Effector memory CD4-positive, alpha-beta T cell (primary cell): ENCODE results near the gene BCL2A1.
"Not testable (repeated sequence)": the region's sequence is repeated elsewhere in the genome, so short reads cannot be mapped to it uniquely, and the experiment has no call there.

ENCODE experiments used
- DNase-seq, 3 donors: peaks; one replicate each; pipeline ENCODE4 v3.0.0-alpha.2; 2020
- H3K27ac ChIP-seq: 2 replicates; pipeline ENCODE4 v1.7.0; 2013; ENCODE audit warnings: mild to moderate bottlenecking, low read length, moderate library complexity; ENCODE audit not compliant: insufficient read depth, poor library complexity, severe bottlenecking
- H3K27me3 ChIP-seq: replicated peaks from 2 replicates; pipeline ENCODE4 v1.7.0; 2013; ENCODE audit warnings: mild to moderate bottlenecking, low read length; ENCODE audit not compliant: insufficient read depth, control insufficient read depth, poor library complexity, severe bottlenecking
- H3K36me3 ChIP-seq: 2 replicates; pipeline ENCODE4 v1.7.0; 2013; ENCODE audit warnings: mild to moderate bottlenecking, low read length, moderate library complexity; ENCODE audit not compliant: control insufficient read depth, insufficient read depth
- H3K4me1 ChIP-seq: 2 replicates; pipeline ENCODE4 v1.7.0; 2013; ENCODE audit warnings: low read length, mild to moderate bottlenecking; ENCODE audit not compliant: control insufficient read depth, insufficient read depth, poor library complexity, severe bottlenecking
- H3K4me3 ChIP-seq: 2 replicates; pipeline ENCODE4 v1.7.0; 2013; ENCODE audit warnings: low read length, low read depth, mild to moderate bottlenecking; ENCODE audit not compliant: insufficient read depth, poor library complexity, severe bottlenecking
- H3K9me3 ChIP-seq: 2 replicates; pipeline ENCODE4 v1.7.0; 2013; ENCODE audit warnings: mild to moderate bottlenecking, low read length, moderate library complexity; ENCODE audit not compliant: control insufficient read depth

BCL2A1 gene

GRCh38 chr15:79948095-79948695 lies 22.8 kb downstream of the BCL2A1 start:
- Histone ChIP-seq H3K27me3 (no peaks in the 10 kb centered on the region), H3K9me3 (no peaks in the 10 kb centered on the region), H3K4me1 (no peaks in the 10 kb centered on the region), H3K36me3 (no peaks in the 10 kb centered on the region), H3K27ac (no peak overlapping the region), H3K4me3 (no peak overlapping the region)
- no peak for DNase-seq

DNA sequence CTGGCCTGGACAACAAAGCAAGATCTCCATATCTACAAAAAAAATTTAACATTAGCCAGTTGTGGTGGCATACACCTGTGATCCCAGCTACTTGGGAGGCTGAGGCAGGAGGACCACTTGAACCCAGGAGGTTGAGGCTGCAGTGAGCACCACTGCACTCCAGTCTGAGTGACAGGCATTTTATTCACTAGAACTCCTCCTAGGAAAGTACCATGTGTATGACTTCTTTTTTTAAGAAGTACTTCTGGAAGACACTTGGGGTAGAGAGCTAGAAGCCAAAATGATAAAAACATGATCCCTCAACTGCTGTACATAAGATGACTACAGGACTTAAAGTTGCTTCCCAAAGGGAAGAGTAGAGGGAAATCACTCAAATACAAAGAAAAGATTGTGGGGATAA lies 24.0 kb downstream of the BCL2A1 start:
- Histone ChIP-seq H3K36me3 (no peaks in the 10 kb centered on the region), H3K27ac (no peak overlapping the region), H3K9me3 (no peaks in the 10 kb centered on the region), H3K27me3 (no peaks in the 10 kb centered on the region), H3K4me1 (no peaks in the 10 kb centered on the region), H3K4me3 (no peak overlapping the region)
- no peak for DNase-seq

DNA sequence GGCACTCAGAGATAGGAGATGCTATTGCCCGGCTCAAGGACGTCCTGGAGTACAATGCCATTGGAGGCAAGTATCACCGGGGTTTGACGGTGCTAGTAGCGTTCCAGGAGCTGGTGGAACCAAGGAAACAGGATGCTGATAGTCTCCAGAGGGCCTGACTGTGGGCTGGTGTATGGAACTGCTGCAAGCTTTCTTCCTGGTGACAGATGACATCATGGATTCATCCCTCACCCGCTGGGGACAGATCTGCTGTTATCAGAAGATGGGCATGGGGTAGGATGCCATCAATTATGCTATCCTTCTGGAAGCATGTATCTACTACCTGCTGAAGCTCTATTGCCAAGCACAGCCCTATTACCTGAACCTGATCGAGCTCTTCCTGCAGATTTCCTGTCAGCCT lies 26.4 kb downstream of the BCL2A1 start:
- no peaks in the 10 kb centered on the region for H3K9me3 ChIP-seq
- H3K36me3 ChIP-seq = no peaks in the 10 kb centered on the region
- H3K27ac ChIP-seq = no peak overlapping the region
- no peaks in the 10 kb centered on the region for H3K27me3 ChIP-seq
- H3K4me3 ChIP-seq = no peak overlapping the region
- no peak for DNase-seq
- no peaks in the 10 kb centered on the region for H3K4me1 ChIP-seq

- Histone ChIP-seq H3K4me1 (no peaks in the 10 kb centered on the region), H3K36me3 (no peaks in the 10 kb centered on the region), H3K27ac (no peak overlapping the region), H3K27me3 (no peaks in the 10 kb centered on the region), H3K9me3 (no peaks in the 10 kb centered on the region), H3K4me3 (no peak overlapping the region)
- DNase-seq = no peak
Observed at GRCh38 chr15:79943820-79944219, 27.2 kb downstream of the BCL2A1 start.

GRCh38 chr15:79942741-79943481 lies 28.1 kb downstream of the BCL2A1 start:
- Histone ChIP-seq H3K27me3 (no peaks in the 10 kb centered on the region), H3K4me3 (no peak overlapping the region), H3K4me1 (no peaks in the 10 kb centered on the region), H3K27ac (no peak overlapping the region), H3K36me3 (no peaks in the 10 kb centered on the region), H3K9me3 (no peaks in the 10 kb centered on the region)
- DNase-seq = no peak

DNA sequence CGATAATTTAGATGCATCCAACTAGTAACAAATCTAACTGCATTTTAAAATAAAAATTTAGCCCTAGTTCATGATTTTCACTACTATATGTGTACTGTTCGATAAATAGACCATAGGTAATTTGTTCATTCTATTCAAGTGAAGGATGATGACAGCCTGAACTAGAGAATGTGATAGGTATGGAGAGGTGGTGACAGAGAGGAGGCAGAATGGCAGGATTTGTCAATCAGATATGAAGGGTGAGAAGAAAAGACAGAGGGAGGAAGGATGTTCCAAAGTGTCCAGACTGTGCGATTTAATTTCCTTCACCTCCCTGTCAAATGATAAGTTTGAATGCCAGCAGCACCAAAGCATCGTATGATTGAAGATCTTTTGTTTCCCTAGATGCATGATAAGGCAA lies 31.6 kb downstream of the BCL2A1 start:
- no peak overlapping the region for H3K27ac ChIP-seq
- H3K4me3 ChIP-seq = no peak overlapping the region
- no peaks in the 10 kb centered on the region for H3K4me1 ChIP-seq
- H3K9me3 ChIP-seq = no peaks in the 10 kb centered on the region
- H3K36me3 ChIP-seq = no peaks in the 10 kb centered on the region
- DNase-seq = no peak
- H3K27me3 ChIP-seq = no peaks in the 10 kb centered on the region

GRCh38 chr15:79938143-79938542 lies 32.9 kb downstream of the BCL2A1 start:
- H3K27ac ChIP-seq = no peak overlapping the region
- no peaks in the 10 kb centered on the region for H3K36me3 ChIP-seq
- no peak for DNase-seq
- no peaks in the 10 kb centered on the region for H3K4me1 ChIP-seq
- H3K4me3 ChIP-seq = no peak overlapping the region
- no peaks in the 10 kb centered on the region for H3K9me3 ChIP-seq
- no peaks in the 10 kb centered on the region for H3K27me3 ChIP-seq

DNA sequence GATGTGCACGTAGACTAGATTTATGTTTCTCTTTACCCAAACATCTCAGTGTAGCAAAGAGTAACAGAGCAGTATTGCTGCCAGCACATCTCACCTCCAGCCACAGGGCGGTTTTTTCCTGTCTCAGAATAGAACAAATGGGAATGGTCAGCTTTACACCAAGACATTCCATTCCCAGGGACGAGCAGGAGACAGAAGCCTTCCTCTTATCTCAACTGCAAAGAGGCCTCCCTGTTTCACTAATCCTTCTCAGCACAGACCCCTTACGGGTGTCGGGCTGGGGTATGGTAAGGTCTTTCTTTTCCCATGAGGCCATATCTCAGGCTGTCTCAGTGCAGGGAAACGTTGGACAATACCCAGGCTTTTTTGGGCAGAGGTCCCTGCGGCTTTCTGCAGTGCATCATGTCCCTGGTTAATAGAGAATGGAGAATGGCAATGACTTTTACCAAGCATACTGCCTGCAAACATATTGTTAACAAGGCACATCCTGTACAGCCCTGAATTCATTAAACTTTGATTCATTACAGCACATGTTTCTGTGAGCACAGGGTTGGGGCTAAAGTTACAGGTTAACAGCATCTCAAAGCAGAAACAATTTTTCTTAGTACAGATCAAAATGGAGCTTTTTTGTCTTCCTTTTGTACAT lies 35.3 kb downstream of the BCL2A1 start:
- not testable (repeated sequence) for H3K9me3 ChIP-seq, H3K27me3 ChIP-seq, H3K27ac ChIP-seq, H3K36me3 ChIP-seq, DNase-seq, H3K4me1 ChIP-seq, H3K4me3 ChIP-seq

DNA sequence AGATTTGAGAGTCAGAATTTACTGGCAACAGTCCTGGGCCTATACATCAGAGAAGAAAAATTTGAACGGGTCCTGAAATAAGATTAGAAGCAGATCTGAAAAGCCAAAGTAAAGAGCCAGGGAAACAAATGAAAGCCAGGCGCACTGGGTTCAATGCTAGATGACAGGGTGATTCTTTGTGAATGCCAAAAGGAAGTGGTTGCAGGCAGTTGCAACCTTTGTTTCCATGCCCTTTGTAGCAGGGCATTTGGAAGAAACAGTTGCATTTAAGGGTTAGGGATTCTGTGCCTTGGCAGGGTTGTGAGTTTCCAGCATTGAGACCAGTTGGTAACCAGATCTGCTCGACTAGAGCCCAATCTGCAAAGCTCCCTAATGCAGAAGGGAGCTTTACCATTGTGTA lies 37.8 kb downstream of the BCL2A1 start:
- Histone ChIP-seq H3K36me3 (no peaks in the 10 kb centered on the region), H3K9me3 (no peaks in the 10 kb centered on the region), H3K4me3 (no peak overlapping the region), H3K27ac (no peak overlapping the region), H3K4me1 (no peaks in the 10 kb centered on the region), H3K27me3 (no peaks in the 10 kb centered on the region)
- DNase-seq = no peak

GRCh38 chr15:79932447-79932846 lies 38.5 kb downstream of the BCL2A1 start:
- H3K9me3 ChIP-seq = no peaks in the 10 kb centered on the region
- no peaks in the 10 kb centered on the region for H3K4me1 ChIP-seq
- no peaks in the 10 kb centered on the region for H3K36me3 ChIP-seq
- H3K4me3 ChIP-seq = no peak overlapping the region
- H3K27ac ChIP-seq = no peak overlapping the region
- H3K27me3 ChIP-seq = no peaks in the 10 kb centered on the region
- DNase-seq = no peak
